Stromal cell of bone marrow (primary cell): ENCODE measurements around the gene OR10T2.
"Not testable (repeated sequence)": the region's sequence is repeated elsewhere in the genome, so short reads cannot be mapped to it uniquely, and the experiment has no call there.

Source experiments
- DNase-seq: peaks from one replicate; pipeline ENCODE4 v3.0.0-alpha.2; 2012; ENCODE audit warnings: low read depth

The OR10T2 gene

DNA sequence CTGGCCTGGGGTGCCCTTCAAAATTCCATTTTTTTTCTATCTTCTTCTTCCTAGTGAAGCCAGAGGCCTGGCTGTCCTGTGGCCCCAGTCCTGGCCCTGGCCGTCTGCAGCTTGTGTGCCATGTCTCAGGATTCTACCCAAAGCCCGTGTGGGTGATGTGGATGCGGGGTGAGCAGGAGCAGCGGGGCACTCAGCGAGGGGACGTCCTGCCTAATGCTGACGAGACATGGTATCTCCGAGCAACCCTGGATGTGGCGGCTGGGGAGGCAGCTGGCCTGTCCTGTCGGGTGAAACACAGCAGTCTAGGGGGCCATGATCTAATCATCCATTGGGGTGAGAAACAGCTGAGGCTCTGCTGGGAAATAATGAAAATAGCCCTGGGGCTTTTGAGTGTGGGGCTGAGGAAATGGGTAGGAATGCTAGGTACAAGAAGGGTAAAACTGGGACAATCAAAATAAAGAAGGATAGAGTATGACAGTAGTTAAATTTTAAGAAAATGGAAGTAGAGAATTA is 43.4 kb downstream of the OR10T2 start:
- no peak for DNase-seq

- no peak for DNase-seq
Observed at GRCh38 chr1:158354255-158354654, 45.0 kb downstream of the OR10T2 start.

- DNase-seq: no peak
Observed at GRCh38 chr1:158353303-158354075, 45.8 kb downstream of the OR10T2 start, which contains the start of gene CD1E. Gene CD1E, plus strand, starts transcription at chr1:158353894. Its CDS starts 95 bp downstream, at chr1:158353989.

DNA sequence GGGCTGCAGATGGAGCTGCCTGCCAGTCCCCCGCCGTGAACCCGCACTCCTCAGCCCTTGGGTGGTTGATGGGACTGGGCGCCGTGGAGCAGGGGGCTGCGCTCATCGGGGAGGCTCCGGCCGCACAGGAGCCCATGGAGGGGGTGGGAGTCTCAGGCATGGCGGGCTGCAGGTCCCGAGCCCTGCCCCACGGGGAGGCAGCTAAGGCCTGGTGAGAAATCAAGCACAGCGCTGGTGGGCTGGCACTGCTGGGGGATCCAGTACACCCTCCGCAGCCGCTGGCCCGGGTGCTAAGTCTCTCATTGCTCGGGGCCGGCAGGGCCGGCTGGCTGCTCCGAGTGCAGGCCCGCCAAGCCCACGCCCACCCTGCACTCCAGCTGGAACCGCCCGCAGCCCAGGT is 50.3 kb downstream of the OR10T2 start:
- not testable (repeated sequence) for DNase-seq
